ENCODE measurements around the gene CAPN2.

The CAPN2 gene

GRCh38 chr1:223713546-223714420 lies 1.4 kb downstream of the CAPN2 start:
- Histone ChIP-seq H3K27me3 (ENCODE audit: control insufficient read depth in 1 of 2, insufficient read depth in 2 of 2, low read length in 2 of 2) (no peaks in the 10 kb centered on the region), H3K27ac (ENCODE audit: low read depth, low read length) (peak overlapping the region; percentile 80), H3K9me3 (ENCODE audit: low read length) (no peaks in the 10 kb centered on the region), H3K9ac (ENCODE audit: low read length) (peak overlapping the region; percentile 69), H3K4me3 (ENCODE audit: low read depth in 1 of 2, low read length in 2 of 2) (peak overlapping the region; percentile 70 to 82), H3K36me3 (ENCODE audit: insufficient read depth, low read length) (peaks cover 13% of the 10 kb centered on the region), H3K4me1 (ENCODE audit: insufficient read depth, low read length) (peaks cover 52% of the 10 kb centered on the region)

- H3K4me1 ChIP-seq (ENCODE audit: insufficient read depth, low read length), result peaks cover 52% of the 10 kb centered on the region
- H3K4me3 ChIP-seq (ENCODE audit: low read depth in 1 of 2, low read length in 2 of 2), result peak overlapping the region in 1 of 2 donors; percentile 82
- H3K27ac ChIP-seq (ENCODE audit: low read depth, low read length), result no peak overlapping the region
- H3K9ac ChIP-seq (ENCODE audit: low read length), result no peak overlapping the region
- H3K27me3 ChIP-seq (ENCODE audit: control insufficient read depth in 1 of 2, insufficient read depth in 2 of 2, low read length in 2 of 2), result no peaks in the 10 kb centered on the region
- no peaks in the 10 kb centered on the region for H3K9me3 ChIP-seq (ENCODE audit: low read length)
- H3K36me3 ChIP-seq (ENCODE audit: insufficient read depth, low read length), result peaks cover 17% of the 10 kb centered on the region
These were observed 2.0 kb downstream of the CAPN2 start for GRCh38 chr1:223714421-223714724.

- Histone ChIP-seq H3K4me3 (ENCODE audit: low read depth in 1 of 2, low read length in 2 of 2) (peak overlapping the region in 1 of 2 donors; percentile 11), H3K36me3 (ENCODE audit: insufficient read depth, low read length) (peaks cover 23% of the 10 kb centered on the region), H3K9me3 (ENCODE audit: low read length) (no peaks in the 10 kb centered on the region), H3K9ac (ENCODE audit: low read length) (no peak overlapping the region), H3K27ac (ENCODE audit: low read depth, low read length) (no peak overlapping the region), H3K27me3 (ENCODE audit: control insufficient read depth in 1 of 2, insufficient read depth in 2 of 2, low read length in 2 of 2) (no peaks in the 10 kb centered on the region), H3K4me1 (ENCODE audit: insufficient read depth, low read length) (peaks cover 52% of the 10 kb centered on the region)
These were observed 2.7 kb downstream of the CAPN2 start for GRCh38 chr1:223714849-223715603.

GRCh38 chr1:223715604-223716172 lies 3.3 kb downstream of the CAPN2 start:
- Histone ChIP-seq H3K27ac (ENCODE audit: low read depth, low read length) (no peak overlapping the region), H3K4me3 (ENCODE audit: low read depth in 1 of 2, low read length in 2 of 2) (no peak overlapping the region)

GRCh38 chr1:223716302-223716862 lies 4.0 kb downstream of the CAPN2 start:
- Histone ChIP-seq H3K36me3 (ENCODE audit: insufficient read depth, low read length) (peaks cover 35% of the 10 kb centered on the region), H3K27ac (ENCODE audit: low read depth, low read length) (no peak overlapping the region), H3K9ac (ENCODE audit: low read length) (no peak overlapping the region), H3K27me3 (ENCODE audit: control insufficient read depth in 1 of 2, insufficient read depth in 2 of 2, low read length in 2 of 2) (no peaks in the 10 kb centered on the region), H3K9me3 (ENCODE audit: low read length) (no peaks in the 10 kb centered on the region), H3K4me1 (ENCODE audit: insufficient read depth, low read length) (peaks cover 53% of the 10 kb centered on the region), H3K4me3 (ENCODE audit: low read depth in 1 of 2, low read length in 2 of 2) (no peak overlapping the region)

More at GRCh38 chr1:223715604-223716172, 3.3 kb downstream of the CAPN2 start:
- H3K36me3 ChIP-seq (ENCODE audit: insufficient read depth, low read length), result peaks cover 28% of the 10 kb centered on the region
- H3K9ac ChIP-seq (ENCODE audit: low read length), result no peak overlapping the region
- no peaks in the 10 kb centered on the region for H3K9me3 ChIP-seq (ENCODE audit: low read length)
- no peaks in the 10 kb centered on the region for H3K27me3 ChIP-seq (ENCODE audit: control insufficient read depth in 1 of 2, insufficient read depth in 2 of 2, low read length in 2 of 2)
- H3K4me1 ChIP-seq (ENCODE audit: insufficient read depth, low read length), result peaks cover 53% of the 10 kb centered on the region

GRCh38 chr1:223717123-223717522 lies 4.8 kb downstream of the CAPN2 start:
- Histone ChIP-seq H3K4me3 (ENCODE audit: low read depth in 1 of 2, low read length in 2 of 2) (no peak overlapping the region), H3K4me1 (ENCODE audit: insufficient read depth, low read length) (peaks cover 46% of the 10 kb centered on the region), H3K36me3 (ENCODE audit: insufficient read depth, low read length) (peaks cover 40% of the 10 kb centered on the region), H3K9me3 (ENCODE audit: low read length) (no peaks in the 10 kb centered on the region), H3K9ac (ENCODE audit: low read length) (no peak overlapping the region), H3K27ac (ENCODE audit: low read depth, low read length) (no peak overlapping the region), H3K27me3 (ENCODE audit: control insufficient read depth in 1 of 2, insufficient read depth in 2 of 2, low read length in 2 of 2) (no peaks in the 10 kb centered on the region)

- H3K27me3 ChIP-seq (ENCODE audit: control insufficient read depth in 1 of 2, insufficient read depth in 2 of 2, low read length in 2 of 2), result no peaks in the 10 kb centered on the region
- H3K27ac ChIP-seq (ENCODE audit: low read depth, low read length), result no peak overlapping the region
- H3K36me3 ChIP-seq (ENCODE audit: insufficient read depth, low read length), result peaks cover 40% of the 10 kb centered on the region
- H3K9ac ChIP-seq (ENCODE audit: low read length), result no peak overlapping the region
- H3K4me1 ChIP-seq (ENCODE audit: insufficient read depth, low read length), result peaks cover 46% of the 10 kb centered on the region
- no peak overlapping the region for H3K4me3 ChIP-seq (ENCODE audit: low read depth in 1 of 2, low read length in 2 of 2)
- no peaks in the 10 kb centered on the region for H3K9me3 ChIP-seq (ENCODE audit: low read length)
These were observed 5.5 kb downstream of the CAPN2 start for GRCh38 chr1:223717695-223718363.

- no peak overlapping the region for H3K27ac ChIP-seq (ENCODE audit: low read depth, low read length)
These were observed 6.5 kb downstream of the CAPN2 start for GRCh38 chr1:223718850-223719249.

GRCh38 chr1:223720971-223721591 lies 8.7 kb downstream of the CAPN2 start:
- Histone ChIP-seq H3K4me1 (ENCODE audit: insufficient read depth, low read length) (peaks cover 22% of the 10 kb centered on the region), H3K36me3 (ENCODE audit: insufficient read depth, low read length) (peaks cover 48% of the 10 kb centered on the region), H3K9ac (ENCODE audit: low read length) (no peak overlapping the region), H3K27ac (ENCODE audit: low read depth, low read length) (no peak overlapping the region), H3K9me3 (ENCODE audit: low read length) (no peaks in the 10 kb centered on the region), H3K4me3 (ENCODE audit: low read depth in 1 of 2, low read length in 2 of 2) (no peak overlapping the region), H3K27me3 (ENCODE audit: control insufficient read depth in 1 of 2, insufficient read depth in 2 of 2, low read length in 2 of 2) (no peaks in the 10 kb centered on the region)

More at GRCh38 chr1:223718850-223719249, 6.5 kb downstream of the CAPN2 start:
- peaks cover 39% of the 10 kb centered on the region for H3K4me1 ChIP-seq (ENCODE audit: insufficient read depth, low read length)
- peaks cover 48% of the 10 kb centered on the region for H3K36me3 ChIP-seq (ENCODE audit: insufficient read depth, low read length)
- no peaks in the 10 kb centered on the region for H3K9me3 ChIP-seq (ENCODE audit: low read length)
- H3K9ac ChIP-seq (ENCODE audit: low read length), result no peak overlapping the region
- H3K4me3 ChIP-seq (ENCODE audit: low read depth in 1 of 2, low read length in 2 of 2), result no peak overlapping the region
- no peaks in the 10 kb centered on the region for H3K27me3 ChIP-seq (ENCODE audit: control insufficient read depth in 1 of 2, insufficient read depth in 2 of 2, low read length in 2 of 2)

GRCh38 chr1:223721658-223722607 lies 9.6 kb downstream of the CAPN2 start:
- Histone ChIP-seq H3K9me3 (ENCODE audit: low read length) (no peaks in the 10 kb centered on the region), H3K4me1 (ENCODE audit: insufficient read depth, low read length) (peaks cover 22% of the 10 kb centered on the region), H3K4me3 (ENCODE audit: low read depth in 1 of 2, low read length in 2 of 2) (no peak overlapping the region), H3K27ac (ENCODE audit: low read depth, low read length) (no peak overlapping the region), H3K9ac (ENCODE audit: low read length) (no peak overlapping the region), H3K27me3 (ENCODE audit: control insufficient read depth in 1 of 2, insufficient read depth in 2 of 2, low read length in 2 of 2) (no peaks in the 10 kb centered on the region), H3K36me3 (ENCODE audit: insufficient read depth, low read length) (peaks cover 48% of the 10 kb centered on the region)
